Measurements from ENCODE around the gene BMP8A.

DNA sequence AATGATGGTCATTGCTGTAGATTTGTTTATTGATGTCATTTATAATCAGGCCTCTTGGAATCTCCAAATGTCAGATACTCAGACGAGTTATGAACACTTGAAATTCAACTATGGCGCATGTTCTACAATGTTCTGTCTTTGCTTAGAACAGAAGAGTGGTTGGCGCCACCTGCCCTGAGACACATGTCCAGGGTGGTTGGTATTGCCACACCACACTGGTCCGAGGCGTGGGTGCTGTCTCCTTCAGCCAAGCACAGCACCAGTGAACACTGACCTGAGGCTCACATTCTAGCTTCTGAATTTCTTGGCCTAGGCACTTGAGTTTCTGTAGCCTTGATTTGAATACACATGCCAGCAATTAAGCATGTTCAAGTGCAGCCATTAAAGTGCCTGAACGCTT is 10.1 kb upstream of the BMP8A start:
- TF ChIP-seq CTCF (IDR thresholded peaks at IDR 0.05; ENCODE audit: insufficient read depth, low read length) (no peak), SPI1 (IDR thresholded peaks at IDR 0.05; ENCODE audit: borderline replicate concordance, low read depth) (no peak), POLR2AphosphoS5 (IDR thresholded peaks at IDR 0.05; ENCODE audit: low read depth) (no peak)
- TF ChIP-seq, protein P1, sequence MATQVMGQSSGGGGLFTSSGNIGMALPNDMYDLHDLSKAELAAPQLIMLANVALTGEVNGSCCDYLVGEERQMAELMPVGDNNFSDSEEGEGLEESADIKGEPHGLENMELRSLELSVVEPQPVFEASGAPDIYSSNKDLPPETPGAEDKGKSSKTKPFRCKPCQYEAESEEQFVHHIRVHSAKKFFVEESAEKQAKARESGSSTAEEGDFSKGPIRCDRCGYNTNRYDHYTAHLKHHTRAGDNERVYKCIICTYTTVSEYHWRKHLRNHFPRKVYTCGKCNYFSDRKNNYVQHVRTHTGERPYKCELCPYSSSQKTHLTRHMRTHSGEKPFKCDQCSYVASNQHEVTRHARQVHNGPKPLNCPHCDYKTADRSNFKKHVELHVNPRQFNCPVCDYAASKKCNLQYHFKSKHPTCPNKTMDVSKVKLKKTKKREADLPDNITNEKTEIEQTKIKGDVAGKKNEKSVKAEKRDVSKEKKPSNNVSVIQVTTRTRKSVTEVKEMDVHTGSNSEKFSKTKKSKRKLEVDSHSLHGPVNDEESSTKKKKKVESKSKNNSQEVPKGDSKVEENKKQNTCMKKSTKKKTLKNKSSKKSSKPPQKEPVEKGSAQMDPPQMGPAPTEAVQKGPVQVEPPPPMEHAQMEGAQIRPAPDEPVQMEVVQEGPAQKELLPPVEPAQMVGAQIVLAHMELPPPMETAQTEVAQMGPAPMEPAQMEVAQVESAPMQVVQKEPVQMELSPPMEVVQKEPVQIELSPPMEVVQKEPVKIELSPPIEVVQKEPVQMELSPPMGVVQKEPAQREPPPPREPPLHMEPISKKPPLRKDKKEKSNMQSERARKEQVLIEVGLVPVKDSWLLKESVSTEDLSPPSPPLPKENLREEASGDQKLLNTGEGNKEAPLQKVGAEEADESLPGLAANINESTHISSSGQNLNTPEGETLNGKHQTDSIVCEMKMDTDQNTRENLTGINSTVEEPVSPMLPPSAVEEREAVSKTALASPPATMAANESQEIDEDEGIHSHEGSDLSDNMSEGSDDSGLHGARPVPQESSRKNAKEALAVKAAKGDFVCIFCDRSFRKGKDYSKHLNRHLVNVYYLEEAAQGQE (IDR thresholded peaks at IDR 0.05; ENCODE audit: insufficient replicate concordance, low read depth), result no peak
